Keratinocyte (primary cell): ENCODE data around the gene CDX1.

Experiments
- CTCF ChIP-seq, 3 experiments: IDR thresholded peaks in 1 of 3; conservative IDR thresholded peaks in 1 of 3; optimal IDR thresholded peaks in 1 of 3; 2 replicates in 2 of 3; 3 replicates in 1 of 3; pipeline versions ENCODE3 to v1.5.1; 2011; ENCODE audit warnings: low read length in 3 of 3, mild to moderate bottlenecking in 3 of 3, moderate library complexity in 2 of 3, control low read depth in 1 of 3, inconsistent platforms in 1 of 3; ENCODE audit not compliant: insufficient read depth in 2 of 3; ENCODE audit errors: extremely low read depth in 1 of 3
- EZH2 ChIP-seq: IDR thresholded peaks from one replicate; pipeline ENCODE4 v1.6.1; 2012; ENCODE audit warnings: inconsistent platforms, mild to moderate bottlenecking, low read length, moderate library complexity

GRCh38 chr5:150178262-150178661 is 11.7 kb downstream of the CDX1 start:
- TF ChIP-seq CTCF (optimal IDR thresholded peaks at IDR 0.05 in 1 of 3, IDR thresholded peaks at IDR 0.05 in 1 of 3, conservative IDR thresholded peaks at IDR 0.05 in 1 of 3; ENCODE audit: extremely low read depth in 1 of 3, insufficient read depth in 2 of 3, low read length in 3 of 3) (no peak), EZH2 (no peak)
